ENCODE results near the gene TGDS. TPM values are rescaled to one million over a fixed set of nuclear protein-coding genes. Genes with fewer than 3 reads are reported as not detected.

Gene TGDS
- total and polyA plus RNA-seq, 2 experiments from 2014 or later, result 8.6 to 21.5 TPM

- no peaks in the 10 kb centered on the region for H3K9me2 ChIP-seq (replicated peaks; ENCODE audit: insufficient read depth)
- H3K27ac ChIP-seq, result no peak overlapping the region
- H2AFZ ChIP-seq, result no peak overlapping the region
- TF ChIP-seq EZH2 (IDR thresholded peaks at IDR 0.05; ENCODE audit: borderline replicate concordance) (no peak), CTCF (IDR thresholded peaks at IDR 0.05; ENCODE audit: poor library complexity) (no peak)
- H3K4me1 ChIP-seq (ENCODE audit: insufficient read depth), result no peaks in the 10 kb centered on the region
- no peak for DNase-seq (ENCODE audit: low spot score)
- no peaks in the 10 kb centered on the region for H3K36me3 ChIP-seq (replicated peaks; ENCODE audit: insufficient read depth, low read depth)
- H3K9me3 ChIP-seq (ENCODE audit: low read depth), result no peaks in the 10 kb centered on the region
- H3K4me2 ChIP-seq, result no peak overlapping the region
- 95% methylated on average over 5 of the region's 5 CpGs for WGBS (ENCODE audit: low lambda C conversion rate, missing lambda C conversion rate)
- no peaks in the 10 kb centered on the region for H4K20me1 ChIP-seq (ENCODE audit: insufficient read depth, poor library complexity, severe bottlenecking)
- no peak overlapping the region for H3K4me3 ChIP-seq
- H3K27me3 ChIP-seq, result no peaks in the 10 kb centered on the region
- peaks cover 9% of the 10 kb centered on the region for H3K79me2 ChIP-seq
Measured at GRCh38 chr13:94610475-94610874, 14.5 kb upstream of the TGDS start.

GRCh38 chr13:94609196-94609595 lies 13.2 kb upstream of the TGDS start:
- no peak for DNase-seq (ENCODE audit: low spot score)
- Histone ChIP-seq H4K20me1 (ENCODE audit: insufficient read depth, poor library complexity, severe bottlenecking) (no peaks in the 10 kb centered on the region), H3K9me2 (replicated peaks; ENCODE audit: insufficient read depth) (no peaks in the 10 kb centered on the region), H3K4me3 (no peak overlapping the region), H3K9me3 (ENCODE audit: low read depth) (no peaks in the 10 kb centered on the region), H3K27ac (no peak overlapping the region), H3K4me2 (no peak overlapping the region), H3K79me2 (peaks cover 22% of the 10 kb centered on the region), H3K27me3 (no peaks in the 10 kb centered on the region), H3K36me3 (replicated peaks; ENCODE audit: insufficient read depth, low read depth) (no peaks in the 10 kb centered on the region), H3K4me1 (ENCODE audit: insufficient read depth) (no peaks in the 10 kb centered on the region), H2AFZ (no peak overlapping the region)
- WGBS (ENCODE audit: low lambda C conversion rate, missing lambda C conversion rate), result 100% methylated on average over 2 of the region's 2 CpGs
- TF ChIP-seq CTCF (IDR thresholded peaks at IDR 0.05; ENCODE audit: poor library complexity), result no peak
- TF ChIP-seq EZH2phosphoT487 (IDR thresholded peaks at IDR 0.05; ENCODE audit: low read depth, severe bottlenecking, unreplicated experiment), result no peak
- no peak for TF ChIP-seq EZH2 (IDR thresholded peaks at IDR 0.05; ENCODE audit: borderline replicate concordance)

DNA sequence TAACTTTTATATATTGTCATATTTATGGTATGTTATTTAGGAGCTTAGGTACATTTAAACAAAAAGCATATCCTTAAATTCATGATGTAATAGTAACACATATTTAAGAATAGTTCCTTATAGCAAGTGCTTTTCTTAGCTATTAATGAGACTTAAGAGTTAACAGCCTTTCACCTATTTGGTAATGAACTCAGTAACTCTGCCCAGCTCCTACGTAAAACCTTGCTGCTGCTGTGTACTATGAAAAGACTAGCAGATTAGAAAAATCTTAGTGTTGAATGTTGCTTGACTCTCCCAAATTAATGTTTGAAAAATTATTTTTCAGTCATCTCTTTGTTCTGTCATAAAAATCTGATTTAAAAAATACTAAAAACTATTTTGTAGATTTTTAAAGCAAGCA lies 12.6 kb upstream of the TGDS start:
- WGBS (ENCODE audit: low lambda C conversion rate, missing lambda C conversion rate), result 95% methylated on average over 1 of the region's 1 CpG
- Histone ChIP-seq H3K79me2 (peaks cover 28% of the 10 kb centered on the region), H3K9me3 (ENCODE audit: low read depth) (no peaks in the 10 kb centered on the region), H3K9me2 (replicated peaks; ENCODE audit: insufficient read depth) (no peaks in the 10 kb centered on the region), H3K4me1 (ENCODE audit: insufficient read depth) (no peaks in the 10 kb centered on the region), H3K36me3 (replicated peaks; ENCODE audit: insufficient read depth, low read depth) (no peaks in the 10 kb centered on the region), H3K27ac (no peak overlapping the region), H3K4me2 (no peak overlapping the region), H4K20me1 (ENCODE audit: insufficient read depth, poor library complexity, severe bottlenecking) (no peaks in the 10 kb centered on the region), H3K4me3 (no peak overlapping the region), H2AFZ (no peak overlapping the region), H3K27me3 (no peaks in the 10 kb centered on the region)
- no peak for TF ChIP-seq EZH2 (IDR thresholded peaks at IDR 0.05; ENCODE audit: borderline replicate concordance)
- no peak for TF ChIP-seq EZH2phosphoT487 (IDR thresholded peaks at IDR 0.05; ENCODE audit: low read depth, severe bottlenecking, unreplicated experiment)
- no peak for DNase-seq (ENCODE audit: low spot score)

- WGBS (ENCODE audit: low lambda C conversion rate, missing lambda C conversion rate), result 85% methylated on average over 3 of the region's 3 CpGs
- Histone ChIP-seq H3K9me3 (ENCODE audit: low read depth) (no peaks in the 10 kb centered on the region), H3K4me1 (ENCODE audit: insufficient read depth) (peaks cover 3% of the 10 kb centered on the region), H3K9me2 (replicated peaks; ENCODE audit: insufficient read depth) (no peaks in the 10 kb centered on the region), H2AFZ (no peak overlapping the region), H3K27me3 (no peaks in the 10 kb centered on the region), H3K36me3 (replicated peaks; ENCODE audit: insufficient read depth, low read depth) (no peaks in the 10 kb centered on the region), H3K79me2 (peaks cover 34% of the 10 kb centered on the region), H3K4me3 (no peak overlapping the region), H4K20me1 (ENCODE audit: insufficient read depth, poor library complexity, severe bottlenecking) (no peaks in the 10 kb centered on the region), H3K27ac (no peak overlapping the region), H3K4me2 (no peak overlapping the region)
- no peak for DNase-seq (ENCODE audit: low spot score)
- TF ChIP-seq CTCF (IDR thresholded peaks at IDR 0.05; ENCODE audit: poor library complexity) (no peak), EZH2 (IDR thresholded peaks at IDR 0.05; ENCODE audit: borderline replicate concordance) (no peak), EZH2phosphoT487 (IDR thresholded peaks at IDR 0.05; ENCODE audit: low read depth, severe bottlenecking, unreplicated experiment) (no peak)
Measured at GRCh38 chr13:94607939-94608338, 12.0 kb upstream of the TGDS start.

Data from hepatocyte (in vitro differentiated cells).